GM21447 (cell line): ENCODE measurements around the gene DYNLRB2.

Source experiments
- ATAC-seq: cut with Tn5 transposase; IDR thresholded peaks from one replicate; pipeline ENCODE4 v1.9.1; 2021; ENCODE audit not compliant: unreplicated experiment

The DYNLRB2 gene

DNA sequence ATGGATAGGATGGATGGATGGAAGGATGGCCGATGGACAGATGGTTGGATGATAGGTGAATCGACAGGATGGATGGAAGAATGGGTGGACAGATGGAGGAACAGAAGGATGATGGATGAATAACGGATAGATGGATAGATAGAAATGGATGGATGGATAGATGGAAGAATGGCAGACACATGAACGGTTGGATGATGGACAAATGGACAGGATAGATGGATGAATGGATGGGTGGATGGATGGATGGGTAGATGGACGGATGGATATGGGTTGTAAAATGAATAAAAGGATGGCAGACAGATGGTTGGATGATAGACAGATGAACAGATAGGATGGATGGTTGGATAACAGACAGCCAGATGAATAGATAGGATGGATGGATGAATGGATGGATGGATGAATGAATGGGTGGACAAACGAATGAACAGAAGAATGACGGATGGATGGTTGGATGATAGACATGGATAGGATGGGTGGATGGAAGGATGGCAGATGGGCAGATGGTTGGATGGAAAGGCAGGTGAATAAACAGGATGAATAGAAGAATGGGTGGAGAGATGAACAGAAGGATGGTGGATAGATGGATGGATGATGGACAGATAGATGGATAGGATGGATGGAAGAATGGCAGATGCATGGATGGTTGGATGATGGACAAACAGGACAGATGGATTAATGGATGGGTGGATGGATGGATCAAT is 55.9 kb downstream of the DYNLRB2 start:
- no peak for ATAC-seq

DNA sequence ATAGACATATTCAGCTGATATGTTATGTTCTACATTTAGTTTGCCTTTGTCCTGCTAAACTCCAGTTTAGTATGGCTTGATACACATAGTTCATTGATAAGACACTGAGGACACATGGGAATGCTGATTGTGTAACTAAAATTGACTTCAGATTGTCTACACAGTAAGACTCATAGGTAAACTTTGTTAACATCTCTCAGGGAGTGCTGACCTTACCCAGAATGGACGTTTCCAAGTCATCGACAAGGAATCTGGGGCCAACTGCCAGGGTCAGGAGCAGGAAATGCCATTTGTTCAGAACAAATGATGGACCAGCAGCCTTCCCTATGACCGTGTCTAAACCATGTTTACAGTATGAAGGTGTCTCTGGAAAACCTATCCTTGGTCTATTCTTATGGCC is 58.7 kb downstream of the DYNLRB2 start:
- ATAC-seq: no peak
